Fibroblast of lung (primary cell): Measurements from ENCODE around the gene ATXN1. TPM values are rescaled to one million over a fixed set of nuclear protein-coding genes. Genes with fewer than 3 reads are reported as not detected.
A peak's percentile ranks its signal among the peaks of the same experiment; 100 is the strongest.

ENCODE experiments used
- DNase-seq, 2 donors: peaks; one replicate each; pipeline versions ENCODE4 v3.0.0 to v3.0.0-alpha.2; 2010; ENCODE audit warnings: low read depth in 2 of 2
- H2AFZ ChIP-seq: 2 replicates; pipeline ENCODE4 v1.5.1; 2012; ENCODE audit warnings: low read length, control low read depth, inconsistent platforms
- H3K27ac ChIP-seq: 2 replicates; pipeline ENCODE4 v1.5.1; 2011; ENCODE audit warnings: low read length, control low read depth; ENCODE audit not compliant: insufficient read depth
- H3K27me3 ChIP-seq: 2 replicates; pipeline ENCODE4 v1.5.1; 2011; ENCODE audit warnings: mild to moderate bottlenecking, low read length; ENCODE audit not compliant: control insufficient read depth, insufficient read depth
- H3K36me3 ChIP-seq: 2 replicates; pipeline ENCODE4 v1.5.1; 2011; ENCODE audit warnings: low read length; ENCODE audit not compliant: control insufficient read depth, insufficient read depth
- H3K4me1 ChIP-seq: 2 replicates; pipeline ENCODE4 v1.5.1; 2011; ENCODE audit warnings: low read length; ENCODE audit not compliant: control insufficient read depth, insufficient read depth; ENCODE audit errors: extremely low read depth
- H3K4me2 ChIP-seq: 2 replicates; pipeline ENCODE4 v1.5.1; 2011; ENCODE audit warnings: low read length, control low read depth; ENCODE audit not compliant: insufficient read depth; ENCODE audit errors: extremely low read depth
- H3K4me3 ChIP-seq, 4 experiments: fragments of 200-600 bp in 1 of 4; sonication (generic) in 1 of 4; replicated peaks in 1 of 4; 2 replicates each; pipeline ENCODE4 v1.5.1; 2011 to 2016; ENCODE audit warnings: low read length in 4 of 4, low read depth in 3 of 4, mild to moderate bottlenecking in 3 of 4, control low read depth in 2 of 4, inconsistent platforms in 1 of 4, mixed read lengths in 1 of 4; ENCODE audit not compliant: insufficient read depth in 1 of 4; ENCODE audit errors: control extremely low read depth in 1 of 4
- H3K79me2 ChIP-seq: 2 replicates; pipeline ENCODE4 v1.5.1; 2012; ENCODE audit warnings: mild to moderate bottlenecking, low read length, inconsistent platforms; ENCODE audit not compliant: control insufficient read depth, insufficient read depth
- H3K9ac ChIP-seq: 2 replicates; pipeline ENCODE4 v1.5.1; 2011; ENCODE audit warnings: mild to moderate bottlenecking, low read length, control low read depth; ENCODE audit not compliant: insufficient read depth
- H3K9me3 ChIP-seq: 2 replicates; pipeline ENCODE4 v1.5.1; 2012; ENCODE audit warnings: low read depth, low read length; ENCODE audit not compliant: control insufficient read depth, insufficient read depth
- H4K20me1 ChIP-seq: 2 replicates; pipeline ENCODE4 v1.5.1; 2011; ENCODE audit warnings: low read length; ENCODE audit not compliant: control insufficient read depth, insufficient read depth; ENCODE audit errors: extremely low read depth
- CTCF ChIP-seq, 2 donors: IDR thresholded peaks in 1 of 2; conservative IDR thresholded peaks in 1 of 2; 1 replicate in 1 of 2; 2 replicates in 1 of 2; pipeline ENCODE4 v1.5.1; 2011 to 2012; ENCODE audit warnings: low read length in 2 of 2, control low read depth in 1 of 2, inconsistent platforms in 1 of 2, low read depth in 1 of 2, mild to moderate bottlenecking in 1 of 2
- EZH2 ChIP-seq: IDR thresholded peaks from 2 replicates; pipeline ENCODE4 v1.5.1; 2012; ENCODE audit warnings: low read length, control low read depth, mild to moderate bottlenecking; ENCODE audit errors: missing control alignments
- polyA plus RNA-seq, 2 donors: library from polyadenylated mRNA; depleted of rRNA in 1 of 2; stranded (reverse) in 1 of 2; unstranded in 1 of 2; fragments of >200 nt; gene quantifications; 2 replicates each; pipeline ENCODE4 v1.2.1, GENCODE V29; 2011 to 2012; ENCODE audit warnings: missing spikeins in 1 of 2
- total RNA-seq: library from RNA; depleted of rRNA; stranded (reverse); fragments of >200 nt; gene quantifications from 2 replicates; pipeline ENCODE4 v1.2.1, GENCODE V29; 2014

ATXN1 gene
- total and polyA plus RNA-seq, 2 donors (not counting 1 experiment from before 2014, with no cell fraction given), result 15.8 to 40.5 TPM

GRCh38 chr6:16567071-16567470, 194.2 kb downstream of the ATXN1 start:
- Histone ChIP-seq H3K9me3 (no peaks in the 10 kb centered on the region), H3K9ac (no peak overlapping the region), H3K79me2 (no peaks in the 10 kb centered on the region), H4K20me1 (no peaks in the 10 kb centered on the region), H3K27ac (no peak overlapping the region), H3K4me3 (no peak overlapping the region), H3K36me3 (no peaks in the 10 kb centered on the region), H3K27me3 (no peaks in the 10 kb centered on the region), H3K4me2 (no peak overlapping the region), H3K4me1 (no peaks in the 10 kb centered on the region), H2AFZ (no peak overlapping the region)
- DNase-seq, result no peak
- TF ChIP-seq CTCF (conservative IDR thresholded peaks at IDR 0.05 in 1 of 2, IDR thresholded peaks at IDR 0.05 in 1 of 2; ENCODE audit: low read depth in 1 of 2, low read length in 2 of 2) (no peak), EZH2 (no peak)

GRCh38 chr6:16564436-16564835, 196.8 kb downstream of the ATXN1 start:
- Histone ChIP-seq H3K27ac (no peak overlapping the region), H3K4me3 (no peak overlapping the region), H3K27me3 (no peaks in the 10 kb centered on the region), H3K4me2 (no peak overlapping the region), H3K4me1 (no peaks in the 10 kb centered on the region), H3K9ac (no peak overlapping the region), H3K79me2 (no peaks in the 10 kb centered on the region), H2AFZ (no peak overlapping the region), H3K36me3 (no peaks in the 10 kb centered on the region), H3K9me3 (no peaks in the 10 kb centered on the region), H4K20me1 (no peaks in the 10 kb centered on the region)
- TF ChIP-seq EZH2 (no peak), CTCF (conservative IDR thresholded peaks at IDR 0.05 in 1 of 2, IDR thresholded peaks at IDR 0.05 in 1 of 2; ENCODE audit: low read depth in 1 of 2, low read length in 2 of 2) (no peak)
- DNase-seq, result peak; percentile 28 to 55

GRCh38 chr6:16563628-16564240, 197.5 kb downstream of the ATXN1 start:
- no peaks in the 10 kb centered on the region for H3K36me3 ChIP-seq
- H3K27ac ChIP-seq, result no peak overlapping the region
- TF ChIP-seq CTCF (conservative IDR thresholded peaks at IDR 0.05 in 1 of 2, IDR thresholded peaks at IDR 0.05 in 1 of 2; ENCODE audit: low read depth in 1 of 2, low read length in 2 of 2) (no peak), EZH2 (no peak)
- H3K27me3 ChIP-seq, result no peaks in the 10 kb centered on the region
- H3K4me2 ChIP-seq, result no peak overlapping the region
- no peaks in the 10 kb centered on the region for H3K4me1 ChIP-seq
- no peak overlapping the region for H3K4me3 ChIP-seq
- DNase-seq, result no peak
- no peak overlapping the region for H2AFZ ChIP-seq
- no peaks in the 10 kb centered on the region for H3K79me2 ChIP-seq
- no peaks in the 10 kb centered on the region for H3K9me3 ChIP-seq
- H4K20me1 ChIP-seq, result no peaks in the 10 kb centered on the region
- no peak overlapping the region for H3K9ac ChIP-seq
